PC-9 (cell line): ENCODE results near the gene GALM. TPM values are rescaled to one million over a fixed set of nuclear protein-coding genes. Genes with fewer than 3 reads are reported as not detected.
"Not testable (repeated sequence)": the region's sequence is repeated elsewhere in the genome, so short reads cannot be mapped to it uniquely, and the experiment has no call there.

ENCODE experiments used
- BruUV-seq: library from RNA; stranded (reverse); fragments of 400-500 nt; replicated peaks from 2 replicates; lab custom pipeline; 2021; lab: Mats Ljungman, UMichigan
- CTCF ChIA-PET: fragments of 300-600 bp; sonication (Branson Sonifier 250); formaldehyde crosslinking; loops from one replicate; lab custom pipeline; 2022; ENCODE audit warnings: antibody characterized with exemption; lab: Charles Lee
- POLR2A ChIA-PET: fragments of 300-600 bp; sonication (Branson Sonifier 250); formaldehyde crosslinking; loops from one replicate; lab custom pipeline; 2022; ENCODE audit warnings: antibody characterized with exemption; ENCODE audit not compliant: unreplicated experiment; lab: Charles Lee
- DNase-seq, 2 experiments: peaks; one replicate each; pipeline versions ENCODE4 v3.0.0 to v3.0.0-alpha.2; 2015 to 2022; ENCODE audit warnings: mixed read lengths in 1 of 2
- H2AFZ ChIP-seq: fragments of 200-600 bp; sonication (generic); 2 replicates; pipeline ENCODE4 v1.8.1; 2017; ENCODE audit warnings: antibody characterized with exemption
- H3F3A ChIP-seq: fragments of 200-600 bp; sonication (generic); 2 replicates; pipeline ENCODE4 v1.8.1; 2017; ENCODE audit warnings: antibody characterized with exemption, mild to moderate bottlenecking, low read depth; ENCODE audit not compliant: insufficient read depth
- H3K27ac ChIP-seq: fragments of 200-600 bp; sonication (generic); 2 replicates; pipeline ENCODE4 v1.6.1; 2016; ENCODE audit warnings: mixed run types
- H3K27me3 ChIP-seq: fragments of 200-600 bp; sonication (generic); 2 replicates; pipeline ENCODE4 v1.6.1; 2016; ENCODE audit warnings: low read depth, mixed run types; ENCODE audit not compliant: insufficient read depth
- H3K36me3 ChIP-seq: fragments of 200-600 bp; sonication (generic); 2 replicates; pipeline ENCODE4 v1.6.1; 2016; ENCODE audit warnings: low read depth, mixed run types
- H3K4me1 ChIP-seq: fragments of 200-600 bp; sonication (generic); replicated peaks from 2 replicates; pipeline ENCODE4 v1.6.1; 2016; ENCODE audit warnings: mixed run types; ENCODE audit not compliant: insufficient read depth
- H3K4me2 ChIP-seq: fragments of 200-600 bp; sonication (generic); 2 replicates; pipeline ENCODE4 v1.6.1; 2017; ENCODE audit warnings: mixed run types
- H3K4me3 ChIP-seq: fragments of 200-600 bp; sonication (generic); 2 replicates; pipeline ENCODE4 v1.6.1; 2016; ENCODE audit warnings: mixed run types
- H3K79me2 ChIP-seq: fragments of 200-600 bp; sonication (generic); 2 replicates; pipeline ENCODE4 v1.6.1; 2017; ENCODE audit warnings: low read depth, mixed run types
- H3K9me2 ChIP-seq: fragments of 200-600 bp; sonication (generic); 2 replicates; pipeline ENCODE4 v1.8.1; 2017; ENCODE audit warnings: mild to moderate bottlenecking; ENCODE audit not compliant: insufficient read depth
- H3K9me3 ChIP-seq: fragments of 200-600 bp; sonication (generic); 2 replicates; pipeline ENCODE4 v1.8.1; 2016; ENCODE audit warnings: low read depth; ENCODE audit not compliant: insufficient read depth
- H4K20me1 ChIP-seq: fragments of 200-600 bp; sonication (generic); 2 replicates; pipeline ENCODE4 v1.8.1; 2017; ENCODE audit not compliant: insufficient read depth
- EZH2 ChIP-seq: fragments of 200-600 bp; sonication (generic); IDR thresholded peaks from 2 replicates; pipeline ENCODE4 v1.8.0; 2017; ENCODE audit warnings: antibody characterized with exemption, low read depth
- intact Hi-C: fragments of 100-400 bp; cut with micrococcal nuclease; formaldehyde crosslinking; loops from one replicate; pipeline ENCODE4 v1.10.0; 2022; ENCODE audit not compliant: unreplicated experiment
- total RNA-seq: library from RNA; stranded (reverse); gene quantifications from 2 replicates; pipeline ENCODE4 v1.2.3, GENCODE V29; 2021
- TF ChIP-seq, protein P1 (sequence below): fragments of 200-600 bp; sonication (generic); conservative IDR thresholded peaks from 2 replicates; pipeline ENCODE4 v1.6.1; 2017; ENCODE audit warnings: mixed run types, antibody characterized with exemption, mild to moderate bottlenecking, moderate library complexity

Gene GALM
- total RNA-seq, 1 experiment from 2014 or later: 27.7 TPM

DNA sequence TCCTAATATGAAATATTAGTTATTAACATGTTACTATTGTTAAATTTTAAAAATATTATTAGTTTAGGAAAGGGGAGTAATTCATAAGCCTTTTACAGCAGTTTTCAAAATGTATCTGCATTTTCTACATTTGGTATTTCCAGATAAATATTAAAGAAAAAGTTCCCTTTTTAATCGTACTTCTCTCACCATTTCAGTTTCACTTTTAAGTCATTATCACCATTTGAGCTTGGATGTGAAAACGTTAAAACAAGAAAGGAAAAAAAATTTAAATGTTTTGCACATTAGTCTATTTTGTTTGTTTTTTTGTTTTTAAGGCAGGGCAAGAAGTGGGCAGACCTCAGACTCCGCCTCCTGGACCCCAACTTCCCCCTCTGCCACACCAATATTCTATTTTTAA lies 88.6 kb downstream of the GALM start:
- no peak for TF ChIP-seq EZH2
- TF ChIP-seq, protein P1, sequence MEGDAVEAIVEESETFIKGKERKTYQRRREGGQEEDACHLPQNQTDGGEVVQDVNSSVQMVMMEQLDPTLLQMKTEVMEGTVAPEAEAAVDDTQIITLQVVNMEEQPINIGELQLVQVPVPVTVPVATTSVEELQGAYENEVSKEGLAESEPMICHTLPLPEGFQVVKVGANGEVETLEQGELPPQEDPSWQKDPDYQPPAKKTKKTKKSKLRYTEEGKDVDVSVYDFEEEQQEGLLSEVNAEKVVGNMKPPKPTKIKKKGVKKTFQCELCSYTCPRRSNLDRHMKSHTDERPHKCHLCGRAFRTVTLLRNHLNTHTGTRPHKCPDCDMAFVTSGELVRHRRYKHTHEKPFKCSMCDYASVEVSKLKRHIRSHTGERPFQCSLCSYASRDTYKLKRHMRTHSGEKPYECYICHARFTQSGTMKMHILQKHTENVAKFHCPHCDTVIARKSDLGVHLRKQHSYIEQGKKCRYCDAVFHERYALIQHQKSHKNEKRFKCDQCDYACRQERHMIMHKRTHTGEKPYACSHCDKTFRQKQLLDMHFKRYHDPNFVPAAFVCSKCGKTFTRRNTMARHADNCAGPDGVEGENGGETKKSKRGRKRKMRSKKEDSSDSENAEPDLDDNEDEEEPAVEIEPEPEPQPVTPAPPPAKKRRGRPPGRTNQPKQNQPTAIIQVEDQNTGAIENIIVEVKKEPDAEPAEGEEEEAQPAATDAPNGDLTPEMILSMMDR: no peak
- Histone ChIP-seq H3K4me2 (0 out of 2 replicates have a peak overlapping the region, but pooled peaks have one; percentile 20), H3K4me3 (no peak overlapping the region)

DNA sequence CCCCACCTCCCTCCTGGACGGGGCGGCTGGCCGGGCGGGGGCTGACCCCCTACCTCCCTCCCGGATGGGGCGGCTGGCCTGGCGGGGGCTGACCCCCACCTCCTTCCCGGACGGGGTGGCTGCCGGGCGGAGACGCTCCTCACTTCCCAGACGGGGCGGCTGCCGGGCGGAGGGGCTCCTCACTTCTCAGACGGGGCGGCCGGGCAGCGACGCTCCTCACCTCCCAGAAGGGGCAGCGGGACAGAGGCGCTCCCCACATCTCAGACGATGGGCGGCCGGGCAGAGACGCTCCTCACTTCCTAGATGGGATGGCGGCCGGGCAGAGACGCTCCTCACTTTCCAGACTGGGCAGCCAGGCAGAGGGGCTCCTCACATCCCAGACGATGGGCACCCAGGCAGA lies 90.0 kb downstream of the GALM start:
- H3K4me2 ChIP-seq, DNase-seq, H3K27me3 ChIP-seq, intact Hi-C loops, H3K36me3 ChIP-seq, H3K9me2 ChIP-seq, CTCF ChIA-PET, H3F3A ChIP-seq, H3K27ac ChIP-seq, POLR2A ChIA-PET, BruUV-seq, H4K20me1 ChIP-seq, H2AFZ ChIP-seq, H3K4me1 ChIP-seq, H3K4me3 ChIP-seq, H3K9me3 ChIP-seq, H3K79me2 ChIP-seq: not testable (repeated sequence)

More for the DNA sequence above, 88.6 kb downstream of the GALM start:
- no TSS peak for BruUV-seq
- H3K79me2 ChIP-seq: peaks cover 16% of the 10 kb centered on the region
- no peak overlapping the region for H2AFZ ChIP-seq
- intact Hi-C loops: loop anchor here (5.0 kb wide), 1 partner anchor 473 kb away; no protein-coding TSS in a partner anchor
- H3K9me2 ChIP-seq: no peaks in the 10 kb centered on the region
- peaks cover 7% of the 10 kb centered on the region for H4K20me1 ChIP-seq
- peaks cover 13% of the 10 kb centered on the region for H3F3A ChIP-seq
- H3K9me3 ChIP-seq: no peaks in the 10 kb centered on the region
- no peak for DNase-seq
- peaks cover 3% of the 10 kb centered on the region; the same call in 1 of the 2 replicates for H3K4me1 ChIP-seq
- POLR2A ChIA-PET: interaction anchor here (0.7 kb wide), 1 partner anchor 9 kb away, joined by 7 read pairs; no protein-coding TSS in a partner anchor
- H3K36me3 ChIP-seq: peaks cover 6% of the 10 kb centered on the region
- H3K27ac ChIP-seq: no peak overlapping the region
- no peaks in the 10 kb centered on the region for H3K27me3 ChIP-seq
- CTCF ChIA-PET: interaction anchor here (0.6 to 0.7 kb wide), 2 partner anchors 54 to 1358 kb away, joined by 4 to 5 read pairs; no protein-coding TSS in a partner anchor

DNA sequence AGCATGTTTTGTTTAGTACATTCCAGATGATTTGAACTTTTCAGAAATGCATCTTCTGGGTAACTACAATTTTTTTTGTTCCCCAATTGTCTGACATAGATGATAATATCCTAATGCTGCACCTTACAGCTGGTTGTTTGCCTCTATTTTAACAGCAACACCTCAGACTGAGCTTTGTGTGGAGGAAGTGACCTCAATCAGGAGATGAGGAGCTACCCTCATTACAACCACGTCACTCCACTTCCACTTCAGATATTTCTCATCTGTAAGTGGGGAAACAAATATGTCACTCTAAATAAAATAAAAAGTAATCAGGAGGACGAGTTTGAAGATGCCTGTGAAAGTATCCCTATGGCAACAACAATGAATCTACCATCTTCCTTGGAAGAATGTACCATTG lies 97.3 kb downstream of the GALM start:
- ChIA-PET CTCF (no interaction called here), POLR2A (no interaction called here)
- no peaks in the 10 kb centered on the region for H3K9me2 ChIP-seq
- H3K9me3 ChIP-seq: no peaks in the 10 kb centered on the region
- H2AFZ ChIP-seq: no peak overlapping the region
- H3K4me3 ChIP-seq: no peak overlapping the region
- BruUV-seq: no TSS peak
- no peaks in the 10 kb centered on the region for H3K27me3 ChIP-seq
- no peaks in the 10 kb centered on the region for H3K79me2 ChIP-seq
- peaks cover 20% of the 10 kb centered on the region for H3K4me1 ChIP-seq
- intact Hi-C loops: no loop called here
- H3F3A ChIP-seq: peaks cover 4% of the 10 kb centered on the region; the same call in 1 of the 2 replicates
- no peak overlapping the region for H3K4me2 ChIP-seq
- H3K27ac ChIP-seq: no peak overlapping the region
- no peak for DNase-seq
- TF ChIP-seq EZH2: no peak
- TF ChIP-seq, protein P1: no peak
- H3K36me3 ChIP-seq: no peaks in the 10 kb centered on the region
- no peaks in the 10 kb centered on the region for H4K20me1 ChIP-seq
